Endothelial cell of umbilical vein (primary cell): ENCODE measurements around the gene TES. TPM values are rescaled to one million over a fixed set of nuclear protein-coding genes. Genes with fewer than 3 reads are reported as not detected.

ENCODE experiments used
- BruUV-seq: library from RNA; stranded (reverse); fragments of 400-500 nt; replicated peaks from 2 replicates; lab custom pipeline; 2021; lab: Mats Ljungman, UMichigan
- CTCF ChIA-PET: fragments of 300-600, 350-600 bp; sonication (Branson Sonifier 250); formaldehyde crosslinking; loops from one replicate; lab custom pipeline; 2021; ENCODE audit warnings: antibody characterized with exemption, inconsistent platforms; lab: Charles Lee
- POLR2A ChIA-PET: fragments of 300-600, 350-600 bp; sonication (Branson Sonifier 250); formaldehyde crosslinking; loops from one replicate; lab custom pipeline; 2021; ENCODE audit warnings: antibody characterized with exemption, inconsistent platforms; lab: Charles Lee
- DNase-seq: peaks from one replicate; pipeline ENCODE4 v3.0.0-alpha.2; 2011; ENCODE audit warnings: low read depth, low spot score
- FAIRE-seq: peaks from 2 replicates; lab custom pipeline; 2011; peaks lifted over from hg19 to GRCh38; lab: Jason Lieb, UNC
- H2AFZ ChIP-seq: 2 replicates; pipeline ENCODE4 v1.6.0; 2012; ENCODE audit warnings: low read depth, low read length, control low read depth, inconsistent platforms
- H3K27ac ChIP-seq: 2 replicates; pipeline ENCODE4 v1.5.1; 2011; ENCODE audit warnings: low read depth, mild to moderate bottlenecking, control low read depth, low read length, moderate library complexity; ENCODE audit not compliant: insufficient read depth
- H3K27me3 ChIP-seq, 2 experiments: 2 replicates each; pipeline versions ENCODE4 v1.6.0 to v1.6.1; 2011; ENCODE audit warnings: low read length in 2 of 2, mixed read lengths in 1 of 2; ENCODE audit not compliant: control insufficient read depth in 2 of 2, insufficient read depth in 2 of 2
- H3K36me3 ChIP-seq, 2 experiments: 2 replicates in 1 of 2; 3 replicates in 1 of 2; pipeline ENCODE4 v1.5.1; 2011; ENCODE audit warnings: low read length in 2 of 2, mild to moderate bottlenecking in 1 of 2, moderate library complexity in 1 of 2; ENCODE audit not compliant: control insufficient read depth in 2 of 2, insufficient read depth in 2 of 2; ENCODE audit errors: extremely low read depth in 1 of 2
- H3K4me1 ChIP-seq: 3 replicates; pipeline ENCODE4 v1.5.1; 2011; ENCODE audit warnings: mild to moderate bottlenecking, low read length; ENCODE audit not compliant: control insufficient read depth, insufficient read depth; ENCODE audit errors: extremely low read depth
- H3K4me2 ChIP-seq: 2 replicates; pipeline ENCODE4 v1.6.1; 2011; ENCODE audit warnings: low read length, control low read depth, mixed read lengths; ENCODE audit not compliant: insufficient read depth
- H3K4me3 ChIP-seq, 3 experiments: fragments of 200-600 bp in 1 of 3; sonication (generic), shearing (Covaris generic) in 1 of 3; replicated peaks in 1 of 3; 2 replicates each; pipeline ENCODE4 v1.5.1; 2011 to 2016; ENCODE audit warnings: control low read depth in 3 of 3, low read length in 3 of 3, mild to moderate bottlenecking in 2 of 3, inconsistent platforms in 1 of 3, low read depth in 1 of 3, moderate library complexity in 1 of 3; ENCODE audit not compliant: insufficient read depth in 1 of 3
- H3K79me2 ChIP-seq: 2 replicates; pipeline ENCODE4 v1.6.0; 2012; ENCODE audit warnings: low read length, inconsistent platforms; ENCODE audit not compliant: control insufficient read depth, insufficient read depth
- H3K9ac ChIP-seq: replicated peaks from 2 replicates; pipeline ENCODE3; 2011; ENCODE audit warnings: low read length, control low read depth; ENCODE audit not compliant: insufficient read depth; ENCODE audit errors: extremely low read depth
- H3K9me1 ChIP-seq: replicated peaks from 3 replicates; pipeline ENCODE4 v1.6.0; 2011; ENCODE audit warnings: mild to moderate bottlenecking, low read length; ENCODE audit not compliant: control insufficient read depth, insufficient read depth; ENCODE audit errors: extremely low read depth
- H3K9me3 ChIP-seq: replicated peaks from 2 replicates; pipeline ENCODE4 v1.5.1; 2012; ENCODE audit warnings: low read length, inconsistent platforms; ENCODE audit not compliant: control insufficient read depth, insufficient read depth
- H4K20me1 ChIP-seq: replicated peaks from 2 replicates; pipeline ENCODE3; 2011; ENCODE audit warnings: mild to moderate bottlenecking, low read length; ENCODE audit not compliant: control insufficient read depth, insufficient read depth; ENCODE audit errors: extremely low read depth
- CTCF ChIP-seq, 2 donors: IDR thresholded peaks; 1 replicate in 1 of 2; 2 replicates in 1 of 2; pipeline ENCODE4 v1.5.1; 2011; ENCODE audit warnings: low read length in 2 of 2, mild to moderate bottlenecking in 2 of 2, moderate library complexity in 2 of 2, control low read depth in 1 of 2, inconsistent platforms in 1 of 2, low read depth in 1 of 2; ENCODE audit not compliant: insufficient read depth in 1 of 2; ENCODE audit errors: extremely low read depth in 1 of 2
- EZH2 ChIP-seq: IDR thresholded peaks from 2 replicates; pipeline ENCODE4 v1.6.1; 2012; ENCODE audit warnings: borderline replicate concordance, low read depth, mild to moderate bottlenecking, moderate library complexity, low read length, inconsistent platforms; ENCODE audit not compliant: severe bottlenecking
- FOS ChIP-seq: IDR thresholded peaks from 2 replicates; pipeline ENCODE4 v1.6.1; 2011; ENCODE audit warnings: mild to moderate bottlenecking, low read length, moderate library complexity, borderline replicate concordance; ENCODE audit not compliant: insufficient read depth
- GATA2 ChIP-seq: IDR thresholded peaks from 2 replicates; pipeline ENCODE4 v1.7.0; 2011; ENCODE audit warnings: low read depth, mild to moderate bottlenecking, moderate library complexity, mixed read lengths, low read length; ENCODE audit not compliant: insufficient read length, insufficient read depth
- JUN ChIP-seq: IDR thresholded peaks from 2 replicates; pipeline ENCODE4 v1.6.1; 2011; ENCODE audit warnings: borderline replicate concordance, low read depth; ENCODE audit not compliant: insufficient read length, insufficient read depth
- MAX ChIP-seq: IDR thresholded peaks from 2 replicates; pipeline ENCODE4 v1.6.1; 2011; ENCODE audit not compliant: insufficient read depth, insufficient read length
- MYC ChIP-seq: IDR thresholded peaks from one replicate; pipeline ENCODE4 v1.6.1; 2011; ENCODE audit warnings: mild to moderate bottlenecking, low read depth, low read length
- POLR2A ChIP-seq: IDR thresholded peaks from 2 replicates; pipeline ENCODE4 v1.6.1; 2012; ENCODE audit warnings: low read depth, mild to moderate bottlenecking, control low read depth, low read length
- POLR2AphosphoS5 ChIP-seq: IDR thresholded peaks from 2 replicates; pipeline ENCODE4 v1.6.1; 2012; ENCODE audit warnings: low read depth, mild to moderate bottlenecking, control low read depth, low read length, moderate library complexity; ENCODE audit not compliant: insufficient read depth
- dilution Hi-C: fragments of 300-500 bp; cut with MboI; formaldehyde crosslinking; loops from one replicate; pipeline ENCODE4 v1.15.0; 2019; ENCODE audit warnings: low sequenced_read_pairs; ENCODE audit not compliant: extremely low pct_ligation_motif_present
- intact Hi-C: fragments of 100-400 bp; cut with micrococcal nuclease; formaldehyde crosslinking; loops from one replicate; pipeline ENCODE4 v1.10.0; 2022
- polyA plus RNA-seq, 4 experiments: library from polyadenylated mRNA; depleted of rRNA in 3 of 4; stranded (reverse) in 3 of 4; unstranded in 1 of 4; fragments of >200 nt; gene quantifications; 2 replicates each; pipeline versions ENCODE4 v1.2.1 to v1.2.3, GENCODE V29; 2011 to 2012; ENCODE audit warnings: missing spikeins in 1 of 4
- total RNA-seq: library from RNA; stranded (reverse); gene quantifications from 2 replicates; pipeline ENCODE4 v1.2.3, GENCODE V29; 2021

TES gene
- total and polyA plus RNA-seq, 2 donors (not counting 3 experiments of a cell fraction or from before 2014, with no cell fraction given), result 35.3 to 50.5 TPM

- Histone ChIP-seq H3K9me1 (no peaks in the 10 kb centered on the region), H3K4me2 (no peak overlapping the region), H3K9me3 (no peaks in the 10 kb centered on the region), H3K27me3 (no peaks in the 10 kb centered on the region), H4K20me1 (peaks cover 2% of the 10 kb centered on the region), H3K9ac (no peak overlapping the region), H3K27ac (no peak overlapping the region), H2AFZ (no peak overlapping the region), H3K36me3 (no peaks in the 10 kb centered on the region), H3K4me3 (no peak overlapping the region), H3K79me2 (peaks cover 93% of the 10 kb centered on the region), H3K4me1 (peaks cover 4% of the 10 kb centered on the region)
- TF ChIP-seq MYC (no peak), POLR2A (no peak), POLR2AphosphoS5 (no peak), GATA2 (no peak), FOS (no peak), CTCF (IDR thresholded peaks at IDR 0.05; ENCODE audit: extremely low read depth in 1 of 2, insufficient read depth in 1 of 2, low read depth in 1 of 2, low read length in 2 of 2) (no peak), EZH2 (no peak), MAX (no peak), JUN (no peak)
- FAIRE-seq (no peak), DNase-seq (no peak)
- CTCF ChIA-PET, result interaction anchor here (0.8 to 3.5 kb wide), 5 partner anchors 12 to 44 kb away, joined by 3 to 19 read pairs (median 4); no protein-coding TSS in a partner anchor
- no TSS peak for BruUV-seq
- intact Hi-C loops (no loop called here), dilution Hi-C loops (no loop called here)
- POLR2A ChIA-PET, result no interaction called here
These were observed 14.3 kb downstream of the TES start for GRCh38 chr7:116224492-116225098.
